ENCODE results near the gene NCBP2.

Gene NCBP2

DNA sequence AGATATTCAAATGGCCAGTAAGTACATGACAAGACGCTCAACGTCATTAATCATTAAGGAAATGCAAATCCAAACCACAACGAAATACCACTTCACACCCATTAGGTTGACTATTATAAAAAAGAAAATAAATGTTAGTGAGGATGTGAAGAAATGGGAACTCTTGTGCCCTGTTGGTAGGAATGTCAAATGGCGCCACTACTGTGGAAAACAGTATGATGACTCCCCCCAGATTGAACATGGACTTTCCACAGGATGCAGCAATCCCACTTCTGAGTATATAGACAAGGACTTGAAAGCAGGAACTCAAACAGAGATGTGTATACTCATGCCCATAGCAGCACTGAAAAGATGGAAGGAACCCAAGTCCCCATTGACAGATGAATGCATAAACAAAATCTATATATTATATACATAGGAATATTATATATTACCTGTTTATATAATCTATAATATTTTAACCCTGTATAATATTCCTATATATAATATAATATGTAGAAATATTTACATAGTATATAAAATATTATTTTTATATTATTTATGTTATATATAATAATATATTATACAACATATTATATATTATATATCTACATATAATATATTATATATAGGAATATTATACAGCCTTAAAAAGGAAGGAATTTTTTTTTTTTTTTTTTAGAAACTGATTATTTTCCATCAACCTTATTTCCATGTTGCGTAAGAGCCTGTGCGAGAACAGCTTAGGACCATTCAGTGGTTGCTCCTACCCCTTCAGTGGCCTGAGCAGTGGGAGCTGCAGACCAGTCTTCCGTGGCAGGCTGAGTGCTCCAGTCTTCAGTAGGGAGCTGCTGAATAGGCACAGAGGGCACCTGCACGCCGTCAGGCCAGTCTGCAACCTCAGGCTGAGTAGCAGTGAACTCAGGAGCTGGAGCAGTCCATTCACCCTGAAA, 43.9 kb upstream of the NCBP2 start:
- TF ChIP-seq, protein P1, sequence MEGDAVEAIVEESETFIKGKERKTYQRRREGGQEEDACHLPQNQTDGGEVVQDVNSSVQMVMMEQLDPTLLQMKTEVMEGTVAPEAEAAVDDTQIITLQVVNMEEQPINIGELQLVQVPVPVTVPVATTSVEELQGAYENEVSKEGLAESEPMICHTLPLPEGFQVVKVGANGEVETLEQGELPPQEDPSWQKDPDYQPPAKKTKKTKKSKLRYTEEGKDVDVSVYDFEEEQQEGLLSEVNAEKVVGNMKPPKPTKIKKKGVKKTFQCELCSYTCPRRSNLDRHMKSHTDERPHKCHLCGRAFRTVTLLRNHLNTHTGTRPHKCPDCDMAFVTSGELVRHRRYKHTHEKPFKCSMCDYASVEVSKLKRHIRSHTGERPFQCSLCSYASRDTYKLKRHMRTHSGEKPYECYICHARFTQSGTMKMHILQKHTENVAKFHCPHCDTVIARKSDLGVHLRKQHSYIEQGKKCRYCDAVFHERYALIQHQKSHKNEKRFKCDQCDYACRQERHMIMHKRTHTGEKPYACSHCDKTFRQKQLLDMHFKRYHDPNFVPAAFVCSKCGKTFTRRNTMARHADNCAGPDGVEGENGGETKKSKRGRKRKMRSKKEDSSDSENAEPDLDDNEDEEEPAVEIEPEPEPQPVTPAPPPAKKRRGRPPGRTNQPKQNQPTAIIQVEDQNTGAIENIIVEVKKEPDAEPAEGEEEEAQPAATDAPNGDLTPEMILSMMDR (IDR thresholded peaks at IDR 0.05; ENCODE audit: low read depth, low read length): no peak
- DNase-seq (ENCODE audit: extremely low read depth, low read depth): no peak

DNA sequence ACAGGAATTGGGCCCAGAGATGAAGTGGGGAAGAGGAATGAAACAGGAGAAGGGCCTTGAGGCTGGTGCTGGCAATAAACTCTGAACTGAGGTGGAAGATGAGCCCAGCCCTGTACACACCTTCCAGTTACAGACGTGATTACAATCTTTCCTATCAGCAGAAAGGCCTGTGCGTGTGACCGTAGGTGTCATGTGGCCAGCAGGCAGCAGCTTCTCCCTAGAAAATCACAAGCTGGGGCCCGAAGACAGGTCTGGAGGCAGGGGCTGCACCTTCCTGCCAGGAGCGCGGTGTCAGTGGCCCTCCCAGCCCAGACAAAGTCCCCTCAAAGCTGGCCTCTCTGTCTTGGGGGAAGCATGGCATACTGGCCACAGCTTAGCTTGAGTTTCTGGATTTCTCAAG, 43.0 kb upstream of the NCBP2 start:
- TF ChIP-seq, protein P1 (IDR thresholded peaks at IDR 0.05; ENCODE audit: low read depth, low read length): no peak
- no peak for DNase-seq (ENCODE audit: extremely low read depth, low read depth)

DNA sequence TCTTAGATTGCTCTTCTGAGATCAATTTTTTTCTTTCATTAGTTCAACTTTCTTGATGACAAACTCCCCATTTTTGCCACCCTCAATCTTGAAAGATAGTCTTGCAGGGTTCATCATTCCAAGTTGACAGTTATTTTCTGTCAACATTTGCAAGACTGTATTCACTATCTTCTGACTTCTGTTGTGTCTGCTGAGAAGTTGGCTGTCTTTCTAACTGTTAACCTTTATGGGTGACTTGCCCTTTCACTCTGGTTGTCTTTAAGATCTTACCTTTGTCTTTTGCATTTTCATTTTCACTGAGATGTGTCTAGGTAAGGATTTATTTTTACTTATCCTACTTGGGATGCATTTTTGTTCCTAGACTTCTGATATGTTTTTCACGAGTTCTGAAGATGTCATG, 40.9 kb upstream of the NCBP2 start:
- TF ChIP-seq, protein P1 (IDR thresholded peaks at IDR 0.05; ENCODE audit: low read depth, low read length): no peak
- DNase-seq (ENCODE audit: extremely low read depth, low read depth): no peak

DNA sequence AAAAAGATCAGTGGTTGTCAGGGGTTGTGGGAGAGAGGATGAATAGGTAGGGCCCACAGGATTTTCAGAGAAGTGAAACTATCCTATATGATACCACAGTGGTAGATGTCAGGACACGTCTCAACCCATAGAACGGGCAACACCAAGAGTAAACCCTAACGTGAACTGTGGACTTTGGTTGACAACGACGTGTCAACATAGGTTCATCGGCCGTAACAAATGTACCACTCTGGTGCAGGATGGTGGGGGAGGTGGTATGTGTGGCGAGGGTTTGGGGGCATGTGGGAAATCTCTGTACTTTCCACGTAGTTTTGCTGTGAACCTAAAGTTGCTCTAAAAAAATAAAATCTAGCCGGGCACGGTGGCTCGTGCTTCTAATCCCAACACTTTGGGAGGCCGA, 39.3 kb upstream of the NCBP2 start:
- DNase-seq (ENCODE audit: extremely low read depth, low read depth): no peak
- TF ChIP-seq, protein P1 (IDR thresholded peaks at IDR 0.05; ENCODE audit: low read depth, low read length): no peak

DNA sequence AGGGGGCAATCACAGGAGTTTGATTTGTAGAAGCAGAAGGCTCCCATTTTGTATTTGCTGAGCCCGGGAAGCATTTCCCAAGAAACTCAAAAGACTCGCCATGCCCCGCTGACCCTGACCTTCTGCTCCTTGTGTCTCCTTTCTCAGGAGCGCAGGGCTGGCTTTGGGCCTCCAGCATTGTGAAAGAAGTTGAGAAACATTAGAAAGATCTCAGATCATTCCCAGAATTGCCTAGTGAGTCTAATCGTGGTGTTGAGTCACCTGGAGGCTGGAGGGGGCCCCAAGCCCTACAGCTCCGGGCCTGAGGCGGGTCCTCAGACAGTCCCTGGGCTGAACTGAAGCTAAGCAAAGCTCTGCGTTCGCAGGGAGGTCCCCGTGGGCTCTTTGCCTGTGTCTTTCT, 37.2 kb upstream of the NCBP2 start:
- peak; percentile 46 for DNase-seq (ENCODE audit: extremely low read depth, low read depth)
- TF ChIP-seq, protein P1 (IDR thresholded peaks at IDR 0.05; ENCODE audit: low read depth, low read length): no peak

DNA sequence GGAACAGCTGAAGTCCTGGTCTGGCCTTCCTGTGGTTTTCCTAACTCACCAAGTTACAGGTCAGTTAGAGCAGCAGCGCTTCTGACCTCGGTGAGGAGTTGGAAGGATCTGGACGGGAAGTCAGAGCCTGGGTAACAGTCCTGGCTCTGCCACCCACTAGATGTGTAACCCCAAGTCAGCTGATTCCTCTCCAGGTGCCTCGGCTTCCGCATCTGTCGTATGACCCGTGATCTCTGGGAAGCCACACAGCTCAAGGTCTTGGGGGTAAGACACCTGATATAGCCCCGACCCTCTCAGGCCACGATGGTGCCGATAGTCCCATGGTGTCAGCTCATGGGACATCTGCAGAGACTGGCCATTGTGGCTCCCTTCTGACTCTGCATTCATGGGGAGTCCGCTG, 34.6 kb upstream of the NCBP2 start:
- TF ChIP-seq, protein P1 (IDR thresholded peaks at IDR 0.05; ENCODE audit: low read depth, low read length): no peak

DNA sequence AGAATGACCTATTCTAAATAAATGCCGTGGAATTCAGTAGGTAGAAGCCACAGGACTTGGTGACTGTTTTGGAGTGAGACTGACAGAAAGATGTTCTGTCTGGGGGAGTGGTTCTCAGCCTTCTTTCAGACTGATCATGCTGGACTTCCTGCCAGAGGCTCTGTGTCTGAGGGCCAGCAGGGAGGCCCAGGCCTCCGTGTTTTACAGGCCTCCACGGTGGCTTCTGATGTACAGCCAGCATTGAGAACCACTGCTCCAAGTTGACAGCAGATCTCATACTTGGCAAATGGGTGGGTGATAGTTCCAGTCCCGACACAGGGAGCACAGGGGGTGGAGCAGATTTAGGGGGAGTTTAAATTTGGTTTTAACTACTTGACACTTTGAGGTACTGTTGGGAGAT, 33.0 kb upstream of the NCBP2 start:
- DNase-seq (ENCODE audit: extremely low read depth, low read depth): no peak
- TF ChIP-seq, protein P1 (IDR thresholded peaks at IDR 0.05; ENCODE audit: low read depth, low read length): no peak

More for the DNA sequence above, 34.6 kb upstream of the NCBP2 start:
- no peak for DNase-seq (ENCODE audit: extremely low read depth, low read depth)

Measured in AG09319 (cell line).